Head of caudate nucleus (tissue), 42 donors: ENCODE results near the gene TBX18.

ENCODE experiments used
- DNase-seq, 42 donors: peaks; one replicate each; pipeline versions ENCODE4 v3.0.0 to v3.0.0-alpha.2; 2020 to 2021; ENCODE audit warnings: mixed read lengths in 7 of 42
- intact Hi-C: fragments of 100-400 bp; cut with DNase I; formaldehyde crosslinking; loops from one replicate; pipeline ENCODE4 v1.15.0; 2022

TBX18 gene

DNA sequence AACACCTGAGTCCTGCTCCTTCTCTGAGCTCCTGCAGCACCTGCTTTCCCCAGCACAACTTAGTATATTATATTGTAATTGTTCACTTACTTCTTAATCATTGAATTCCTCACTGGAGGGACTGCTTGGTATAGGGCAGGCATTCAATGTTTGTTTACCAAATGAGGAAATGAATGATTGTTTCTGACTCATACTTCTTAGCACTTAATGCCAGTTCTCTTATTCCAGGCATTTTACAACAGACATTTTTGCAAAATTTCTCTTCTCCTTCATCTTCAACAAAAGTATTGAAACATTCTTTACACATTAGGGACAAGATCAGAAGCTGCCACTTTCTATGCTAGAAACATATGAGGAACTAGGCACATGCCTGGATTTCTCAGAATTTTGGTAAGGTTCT lies 119.4 kb downstream of the TBX18 start:
- intact Hi-C loops = no loop called here
- DNase-seq = no peak

DNA sequence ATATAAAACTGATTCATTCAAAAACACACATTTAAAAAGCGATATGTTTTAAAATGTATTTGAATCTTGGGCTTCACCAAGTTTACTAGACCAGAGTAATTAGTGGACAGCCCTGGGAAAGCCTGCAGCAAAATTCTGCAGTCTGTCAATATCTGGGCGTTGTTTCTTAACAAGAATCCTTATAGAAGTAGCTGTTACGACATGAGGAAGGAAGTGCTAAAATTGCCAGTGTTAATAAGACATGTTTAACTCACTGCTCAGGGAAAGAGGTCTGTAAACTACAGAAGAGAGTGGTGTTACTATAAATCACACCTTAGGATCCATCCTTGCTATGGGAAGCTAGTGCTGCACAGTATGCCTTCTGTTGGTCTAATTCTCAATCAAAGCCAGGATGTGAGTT lies 120.6 kb downstream of the TBX18 start:
- no peak for DNase-seq
- intact Hi-C loops = no loop called here

DNA sequence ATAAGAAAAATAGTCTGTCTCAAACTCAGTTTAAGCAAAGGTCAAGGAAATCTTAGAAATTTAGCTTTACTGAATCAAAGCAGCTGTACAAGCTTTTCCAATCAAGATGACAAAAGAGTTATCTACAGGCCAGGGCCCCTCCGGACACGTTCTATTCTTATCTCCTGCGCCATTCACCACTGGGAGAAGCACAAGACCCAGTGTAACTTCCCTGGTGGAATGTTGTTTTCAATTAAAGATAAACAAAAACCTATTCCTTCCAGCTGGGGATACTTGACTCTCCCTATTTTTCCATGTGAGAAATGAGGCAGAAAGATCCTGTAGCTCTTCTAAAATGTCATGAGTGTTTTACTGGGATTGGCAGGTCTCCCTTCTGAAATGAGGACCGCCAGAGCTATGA lies 123.3 kb downstream of the TBX18 start:
- DNase-seq = no peak
- intact Hi-C loops = no loop called here

DNA sequence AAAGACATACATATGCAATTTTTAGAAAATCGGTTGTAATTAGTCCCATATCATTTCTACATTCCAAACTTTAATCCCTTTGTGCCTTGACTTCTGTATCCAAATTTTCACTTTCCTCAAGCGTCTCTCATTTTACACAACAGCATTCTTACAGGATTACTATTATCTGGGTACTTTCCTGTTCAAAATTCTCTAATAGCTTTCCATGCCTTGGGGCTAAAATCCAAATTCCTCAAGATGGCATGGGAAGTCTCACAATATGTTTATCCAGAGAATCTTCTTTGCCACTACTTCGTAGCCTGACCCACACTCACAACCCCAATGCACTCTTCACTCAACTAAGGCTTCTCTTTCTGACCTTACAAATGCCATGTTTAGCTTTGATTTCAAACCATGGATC lies 125.0 kb downstream of the TBX18 start:
- no peak for DNase-seq
- intact Hi-C loops = no loop called here

DNA sequence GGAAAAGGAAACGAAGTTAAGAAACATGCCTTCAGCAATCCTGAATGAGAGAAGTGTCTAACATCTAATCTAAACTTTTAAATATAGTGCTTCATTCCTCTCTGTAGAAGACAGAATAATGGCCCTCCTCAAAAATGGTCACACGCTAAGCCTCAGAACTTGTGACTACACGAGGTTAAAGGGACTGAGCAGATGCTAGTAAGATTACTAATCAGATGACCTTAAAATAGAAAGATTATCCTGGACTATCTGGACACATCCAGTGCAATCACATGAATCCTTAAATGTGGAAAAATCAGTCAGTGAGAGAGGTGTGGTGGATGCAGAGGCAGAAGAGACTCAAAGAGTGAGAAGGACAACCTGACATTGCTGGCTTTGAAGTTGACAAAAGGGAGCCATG lies 126.1 kb downstream of the TBX18 start:
- no peak for DNase-seq
- intact Hi-C loops = no loop called here
